Erythroblast (primary cell): ENCODE results near the gene PET100.

Experiments
- DNase-seq, 2 experiments: peaks; one replicate each; lab custom pipeline; 2025; lab: John Stamatoyannopoulos, UW
- GATA1 ChIP-seq: IDR thresholded peaks from 2 replicates; pipeline ENCODE4 v1.6.1; 2011; ENCODE audit warnings: low read depth, mild to moderate bottlenecking, control low read depth, low read length, moderate library complexity
- POLR2A ChIP-seq: IDR thresholded peaks from 2 replicates; pipeline ENCODE4 v1.6.1; 2011; ENCODE audit warnings: mild to moderate bottlenecking, low read length

PET100 gene

DNA sequence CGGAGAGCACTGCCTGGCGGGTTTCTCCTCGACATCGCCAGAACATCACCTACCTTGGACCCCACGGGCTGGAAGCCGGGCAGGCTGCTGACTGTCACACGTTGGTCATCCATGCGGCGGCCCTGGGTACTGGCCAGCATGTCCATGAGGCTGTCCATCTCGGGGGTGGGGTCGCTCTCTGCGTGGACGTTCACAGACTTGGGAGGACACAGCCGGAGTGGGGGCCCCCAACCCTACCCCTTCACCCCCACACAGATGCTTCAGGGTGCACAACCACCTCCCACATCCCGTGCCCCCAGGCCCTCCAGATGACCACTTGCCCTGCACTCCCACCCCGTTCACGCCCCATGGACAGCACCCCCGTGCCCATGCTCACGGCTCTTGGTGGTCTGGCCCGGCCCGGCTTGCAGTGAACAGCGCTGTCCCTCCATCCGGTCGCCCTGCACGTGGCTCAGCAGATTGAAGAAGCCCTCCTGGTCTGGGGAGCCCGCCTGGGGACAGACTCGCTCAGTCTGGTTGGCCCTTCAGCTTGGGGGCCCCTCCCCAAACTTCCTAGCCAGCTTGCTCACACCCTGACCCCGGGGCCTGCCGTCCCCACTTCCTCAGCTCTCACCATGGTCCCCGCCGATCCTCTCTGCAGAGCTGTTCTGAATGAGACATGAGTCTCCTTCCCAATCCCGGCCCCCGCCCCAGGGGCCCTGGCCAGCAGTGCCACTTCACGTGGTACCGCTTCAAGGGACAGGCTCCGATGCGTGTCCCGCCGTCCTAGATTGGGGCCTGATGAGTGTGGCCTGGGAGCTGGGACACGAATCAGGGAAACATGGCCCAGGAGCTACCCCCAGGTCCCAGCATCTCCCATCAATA lies 3.0 kb downstream of the PET100 start:
- TF ChIP-seq GATA1, result no peak
- TF ChIP-seq POLR2A, result no peak
- DNase-seq, result no peak

DNA sequence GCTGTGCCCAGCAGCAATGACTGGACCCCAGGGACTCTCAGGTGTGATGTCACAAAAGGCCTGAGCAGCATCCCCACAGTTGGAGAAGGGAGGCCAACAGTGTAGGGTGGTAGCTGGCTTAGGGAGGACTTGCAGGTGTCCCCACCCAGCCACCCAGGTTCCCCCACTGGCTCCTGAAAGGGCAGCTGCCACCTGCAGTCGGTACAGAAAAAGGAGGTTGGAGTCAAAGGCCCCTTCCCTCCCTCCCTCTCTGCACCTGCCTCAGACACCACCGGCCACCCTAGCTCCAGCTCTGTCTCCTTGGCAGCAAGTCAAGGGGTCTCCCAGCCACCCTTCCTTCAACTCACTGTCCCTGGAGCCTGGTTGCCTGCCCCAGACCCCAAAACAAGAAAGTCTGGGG lies 4.1 kb downstream of the PET100 start, which contains the start of gene PCP2:
PCP2 (minus strand) TSS at position 22 of the 400 bp plus-strand sequence. CDS start 262 bp downstream, outside the sequence.
- peak; percentile 8 for TF ChIP-seq POLR2A
- no peak for TF ChIP-seq GATA1
- DNase-seq, result no peak

DNA sequence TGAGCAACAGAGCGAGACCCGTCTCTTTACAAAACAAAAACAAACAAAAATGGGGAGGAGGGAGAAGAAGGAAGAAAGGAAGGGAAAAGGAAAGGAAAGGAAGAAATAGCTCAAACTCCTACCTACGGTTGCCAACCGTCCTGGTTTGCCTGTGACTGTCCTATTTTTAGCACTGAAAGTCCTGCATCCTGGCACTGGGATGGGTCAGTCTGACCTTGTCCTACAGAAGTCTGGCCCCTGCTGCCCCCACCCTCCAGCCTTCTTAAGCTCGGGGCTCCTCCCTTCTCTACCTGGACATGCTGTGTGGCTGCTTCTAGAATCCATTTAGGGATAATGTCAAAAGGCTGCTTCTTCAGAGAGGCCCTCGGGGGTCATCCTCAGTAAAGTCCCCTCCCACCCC lies 6.1 kb downstream of the PET100 start:
- no peak for DNase-seq
- TF ChIP-seq POLR2A (no peak), GATA1 (no peak)

DNA sequence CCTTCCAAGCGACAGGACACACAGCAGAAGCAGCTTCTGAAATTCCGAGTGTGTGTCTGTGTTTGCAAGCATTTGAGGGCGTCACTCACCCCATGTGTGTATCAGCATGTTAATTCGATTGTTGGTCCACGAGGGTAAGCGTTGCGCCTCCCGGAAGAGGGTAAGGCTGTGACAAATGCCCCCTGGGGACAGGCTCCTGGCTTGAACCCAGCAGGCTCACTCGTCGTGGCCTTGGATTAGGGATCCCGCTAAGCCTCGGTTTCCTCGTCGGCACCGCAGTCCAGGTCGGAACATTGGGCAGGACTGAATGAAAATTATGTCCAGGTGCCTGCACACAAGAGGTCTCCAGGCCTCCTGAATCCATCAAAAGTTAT lies 6.7 kb downstream of the PET100 start:
- no peak for TF ChIP-seq POLR2A
- TF ChIP-seq GATA1, result no peak
- no peak for DNase-seq

DNA sequence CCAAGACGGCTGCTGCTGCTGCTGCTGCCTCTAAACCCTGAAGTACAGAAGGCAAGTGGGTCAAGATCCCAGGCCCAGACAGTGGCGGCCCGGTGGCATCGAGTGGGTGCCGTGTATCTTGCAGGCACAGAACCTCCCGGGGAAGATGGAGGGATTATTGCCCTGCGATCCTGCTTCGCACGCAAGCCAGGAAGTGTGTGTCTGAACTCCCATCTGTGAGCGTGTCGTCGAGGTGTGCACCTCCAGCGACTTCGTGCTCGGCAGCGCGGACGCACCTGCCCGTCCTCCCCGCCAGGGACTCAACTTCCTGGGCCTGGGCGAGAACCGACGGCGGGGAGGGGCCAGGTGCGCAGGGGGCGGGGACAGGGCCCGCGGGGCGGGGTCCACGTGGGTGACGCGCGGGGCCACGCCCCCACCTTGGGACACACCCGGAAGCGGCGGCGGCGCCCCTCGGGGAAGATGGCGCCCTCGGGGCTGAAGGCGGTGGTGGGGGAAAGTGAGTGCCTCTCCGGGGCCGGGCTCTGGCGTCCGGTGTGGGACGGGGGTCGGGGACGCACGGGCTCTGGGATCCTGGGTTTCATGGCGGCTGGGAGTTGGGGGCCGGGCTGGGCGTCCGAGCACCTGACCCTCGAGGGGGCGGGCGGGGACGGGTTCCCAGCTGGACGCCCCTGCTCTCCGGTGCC lies 7.2 kb downstream of the PET100 start, which contains the start of gene STXBP2:
STXBP2 (plus strand) TSS at position 420 of the 683 bp plus-strand sequence; CDS start at position 460, 40 bp downstream.
- TF ChIP-seq GATA1, result no peak
- peak; percentile 47 for TF ChIP-seq POLR2A
- DNase-seq, result peak; percentile 83 to 92

DNA sequence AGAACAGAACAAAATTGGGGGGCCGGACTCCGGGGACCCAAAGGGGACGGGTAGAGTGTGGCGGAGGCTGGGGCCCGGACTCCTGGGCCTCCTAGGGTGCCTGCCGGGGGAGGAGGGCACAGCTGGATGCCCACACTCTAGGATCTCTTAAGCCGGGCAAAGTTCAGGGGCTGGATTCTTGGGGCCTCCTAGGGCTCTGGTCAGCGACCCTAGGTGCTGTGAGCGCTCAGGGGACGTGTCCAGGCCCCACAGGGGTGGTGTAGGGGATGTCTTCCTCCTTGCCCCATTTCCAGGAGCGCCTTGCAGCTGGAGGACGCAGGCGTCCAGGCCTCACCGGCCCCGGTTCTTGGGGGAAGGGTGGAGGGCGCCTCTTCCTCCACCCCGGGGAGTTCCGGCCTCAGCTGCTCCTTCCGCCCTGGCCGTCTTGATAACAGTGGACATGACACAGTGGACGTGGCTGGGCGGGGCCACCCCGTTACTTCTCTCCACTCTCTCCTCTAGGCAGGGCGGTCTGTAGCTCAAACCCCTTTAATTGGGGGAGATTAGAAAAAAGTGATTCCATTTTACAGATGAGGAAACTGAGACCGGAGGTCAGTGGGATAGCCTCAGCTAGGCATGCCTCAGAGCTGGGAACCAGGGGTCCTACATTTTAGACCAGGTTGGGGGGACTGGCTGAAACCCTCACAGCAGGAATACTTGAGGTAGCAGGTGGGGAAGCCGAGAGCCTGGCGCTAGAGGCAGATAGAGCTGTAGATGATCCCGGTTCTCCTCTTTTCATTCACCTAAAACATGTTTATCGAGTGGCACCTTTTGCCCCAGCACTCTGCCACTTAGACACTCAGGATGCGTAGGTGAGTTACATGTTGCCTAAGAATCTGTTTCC lies 8.0 kb downstream of the PET100 start:
- peak; percentile 81 to 84 for DNase-seq
- TF ChIP-seq POLR2A, result no peak
- TF ChIP-seq GATA1, result no peak

DNA sequence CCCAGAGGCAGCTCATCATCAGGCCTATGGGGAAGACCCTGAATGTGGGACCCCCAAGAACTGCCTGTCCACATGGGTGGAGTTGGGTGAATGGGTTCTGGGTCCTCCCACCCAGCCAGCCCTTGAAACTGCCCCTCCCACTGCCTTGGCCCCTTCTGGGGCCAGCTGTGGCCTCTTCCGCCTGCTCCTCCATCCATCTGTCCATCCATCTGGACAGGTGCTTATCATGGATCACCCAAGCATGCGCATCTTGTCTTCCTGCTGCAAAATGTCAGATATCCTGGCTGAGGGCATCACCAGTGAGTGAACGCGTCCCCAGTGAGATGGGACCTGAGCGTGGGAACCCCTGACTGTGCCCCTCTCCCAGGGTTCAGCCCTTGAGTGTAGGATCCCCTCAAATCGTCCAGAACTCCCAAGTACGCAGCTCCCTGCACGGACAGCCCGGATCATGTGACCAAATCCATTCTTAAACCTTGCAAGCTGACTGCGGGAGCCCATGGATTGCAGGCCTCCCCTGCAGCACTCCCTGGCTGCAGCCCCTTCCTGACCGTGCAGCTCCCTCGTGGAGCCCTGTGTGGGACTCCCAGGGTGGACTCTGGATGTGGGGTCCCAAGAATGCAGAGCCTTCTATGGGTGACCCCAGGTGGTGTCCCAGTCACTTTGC lies 9.3 kb downstream of the PET100 start:
- TF ChIP-seq GATA1 (no peak), POLR2A (no peak)
- DNase-seq, result no peak

DNA sequence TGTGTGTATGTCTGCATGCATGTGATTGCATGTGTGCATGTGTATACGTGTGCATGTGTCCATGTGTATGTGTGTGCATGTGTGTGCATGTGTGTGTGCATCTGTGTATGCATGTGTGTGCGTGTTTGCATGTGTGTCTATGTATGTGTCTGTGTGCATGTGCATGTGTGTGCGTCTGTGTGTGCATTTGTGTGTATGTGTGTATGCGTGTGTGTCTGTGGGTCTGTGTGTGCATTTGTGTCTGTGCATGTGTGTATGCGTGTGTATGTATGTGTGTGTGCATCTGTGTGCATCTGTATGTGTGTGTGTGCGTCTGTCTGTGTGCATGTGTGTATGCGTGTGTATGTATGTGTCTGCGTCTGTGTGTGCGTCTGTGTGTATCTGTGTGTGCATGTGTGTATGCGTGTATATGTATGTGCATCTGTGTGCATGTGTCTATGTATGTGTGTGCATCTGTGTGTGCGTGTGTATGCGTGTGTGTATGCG lies 10.3 kb downstream of the PET100 start:
- DNase-seq, result no peak
- no peak for TF ChIP-seq GATA1
- no peak for TF ChIP-seq POLR2A

DNA sequence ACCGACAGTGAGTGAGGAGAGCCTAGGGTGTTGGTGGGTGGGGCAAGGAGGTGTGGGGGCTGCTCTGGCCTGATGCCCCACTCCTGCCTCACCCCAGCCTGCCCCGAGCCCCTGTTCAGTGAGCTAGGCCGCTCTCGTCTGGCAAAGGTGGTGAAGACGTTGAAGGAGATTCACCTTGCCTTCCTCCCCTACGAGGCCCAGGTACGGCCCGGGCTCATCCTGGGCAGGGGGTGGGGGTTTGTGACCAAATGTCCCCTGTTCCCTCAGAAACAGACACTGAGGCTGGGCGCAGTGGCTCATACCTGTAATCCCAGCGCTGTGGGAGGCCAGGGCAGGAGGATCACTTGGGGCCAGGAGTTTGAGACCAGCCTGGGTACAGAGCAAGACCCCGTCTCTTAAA lies 11.2 kb downstream of the PET100 start:
- TF ChIP-seq GATA1 (no peak), POLR2A (no peak)
- DNase-seq, result no peak

DNA sequence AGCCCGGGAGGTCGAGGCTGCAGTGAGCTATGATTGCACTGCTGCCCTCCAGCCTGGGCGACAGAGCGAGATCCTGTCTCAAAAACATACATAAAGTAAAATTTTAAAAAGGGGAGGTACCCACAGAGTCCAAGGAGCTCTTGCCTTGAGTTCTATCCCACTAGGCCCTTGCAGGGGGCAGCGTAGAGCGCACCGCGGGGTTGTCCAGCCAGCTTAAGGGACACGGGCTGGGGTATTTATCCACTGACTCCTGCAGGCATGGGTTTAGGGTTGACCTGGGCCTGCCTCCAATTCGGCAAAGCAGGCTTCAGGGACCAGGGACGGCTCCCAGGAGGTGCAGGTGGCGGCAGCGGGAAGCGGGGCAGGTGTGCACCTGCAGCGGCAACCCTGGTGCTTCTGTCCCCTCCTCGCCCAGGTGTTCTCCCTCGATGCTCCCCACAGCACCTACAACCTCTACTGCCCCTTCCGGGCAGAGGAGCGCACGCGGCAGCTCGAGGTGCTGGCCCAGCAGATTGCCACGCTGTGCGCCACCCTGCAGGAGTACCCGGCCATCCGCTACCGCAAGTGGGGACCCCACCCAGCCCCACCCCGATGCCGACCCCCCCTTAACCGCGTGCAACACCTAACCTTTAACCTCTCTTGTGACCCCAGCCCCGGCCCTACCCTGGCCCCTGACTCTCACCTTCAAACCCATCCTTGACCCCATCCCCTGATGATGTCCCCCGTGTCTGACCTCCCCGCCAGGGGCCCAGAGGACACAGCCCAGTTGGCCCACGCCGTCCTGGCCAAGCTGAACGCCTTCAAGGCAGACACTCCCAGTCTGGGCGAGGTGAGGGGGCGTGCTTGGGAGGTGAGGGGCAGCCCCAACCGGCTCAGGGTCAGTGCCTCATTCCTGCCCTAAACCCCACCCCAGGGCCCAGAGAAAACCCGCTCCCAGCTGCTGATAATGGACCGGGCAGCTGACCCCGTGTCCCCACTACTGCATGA lies 12.0 kb downstream of the PET100 start:
- DNase-seq, result no peak
- TF ChIP-seq GATA1, result no peak
- no peak for TF ChIP-seq POLR2A

DNA sequence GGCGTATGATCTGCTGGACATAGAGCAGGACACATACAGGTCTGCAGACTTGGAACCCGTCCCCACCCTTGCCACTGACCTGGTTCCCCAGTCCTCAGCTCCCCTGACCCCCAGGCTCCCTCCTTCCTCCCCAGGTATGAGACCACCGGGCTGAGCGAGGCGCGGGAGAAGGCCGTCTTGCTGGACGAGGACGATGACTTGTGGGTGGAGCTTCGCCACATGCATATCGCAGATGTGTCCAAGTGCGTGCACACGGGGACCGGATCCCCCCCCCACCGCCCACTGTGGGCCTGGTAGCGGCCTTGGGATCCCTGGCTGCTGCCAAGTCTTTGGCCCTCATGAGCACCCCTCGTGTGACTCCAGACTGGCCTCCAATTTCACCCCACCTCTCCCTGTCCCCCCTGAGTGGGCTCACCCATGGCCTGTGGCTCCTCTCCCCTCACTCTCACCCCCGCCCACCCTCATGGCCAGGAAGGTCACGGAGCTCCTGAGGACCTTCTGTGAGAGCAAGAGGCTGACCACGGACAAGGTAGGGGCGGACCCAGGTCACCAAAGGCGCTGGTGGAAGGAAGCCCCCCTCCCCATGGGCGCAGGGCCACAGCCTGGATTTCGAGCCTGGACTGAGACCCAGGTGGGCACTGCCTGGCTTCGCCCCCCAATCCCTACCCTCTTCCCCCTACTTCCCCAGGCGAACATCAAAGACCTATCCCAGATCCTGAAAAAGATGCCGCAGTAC lies 12.9 kb downstream of the PET100 start:
- DNase-seq, result no peak
- TF ChIP-seq GATA1 (no peak), POLR2A (no peak)
